HG02759 (cell line): ENCODE measurements around the gene LCN15.
"Not testable (repeated sequence)": the region's sequence is repeated elsewhere in the genome, so short reads cannot be mapped to it uniquely, and the experiment has no call there.

Source experiments
- ATAC-seq: cut with Tn5 transposase; IDR thresholded peaks from one replicate; pipeline ENCODE4 v1.9.1; 2021; ENCODE audit warnings: mild to moderate bottlenecking, moderate library complexity; ENCODE audit not compliant: unreplicated experiment

LCN15 gene

DNA sequence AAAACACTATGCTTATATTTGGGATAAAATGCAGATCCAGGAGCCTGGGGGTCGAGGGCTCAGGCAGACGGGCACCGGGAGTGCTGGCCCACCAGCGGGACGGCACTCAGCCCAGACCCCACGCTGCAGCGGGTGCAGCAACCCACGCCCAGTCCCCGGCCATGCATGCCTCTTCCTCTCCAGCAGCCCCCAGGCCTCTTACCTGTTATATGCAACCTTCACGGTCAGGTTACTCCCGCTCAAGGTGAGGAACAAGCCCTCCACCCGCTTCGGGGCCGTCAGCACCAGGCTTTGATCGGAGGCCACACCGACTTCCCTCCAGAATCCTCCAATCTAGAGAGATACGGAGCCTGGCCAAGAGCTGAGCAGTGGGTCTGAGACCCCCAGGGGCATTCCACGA, 7.5 kb downstream of the LCN15 start:
- ATAC-seq, result no peak

DNA sequence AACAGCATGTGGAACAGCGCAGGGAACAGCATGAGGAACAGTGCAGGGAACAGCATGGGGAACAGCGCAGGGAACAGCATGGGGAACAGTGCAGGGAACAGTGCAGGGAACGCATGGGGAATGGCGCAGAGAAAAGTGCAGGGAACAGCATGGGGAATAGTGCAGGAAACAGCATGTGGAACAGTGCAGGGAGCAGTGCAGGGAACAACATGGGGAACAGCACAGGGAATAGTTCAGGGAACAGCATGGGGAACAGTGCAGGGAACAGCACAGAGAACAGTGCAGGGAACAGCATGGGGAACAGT, 8.2 kb downstream of the LCN15 start:
- ATAC-seq, result no peak

DNA sequence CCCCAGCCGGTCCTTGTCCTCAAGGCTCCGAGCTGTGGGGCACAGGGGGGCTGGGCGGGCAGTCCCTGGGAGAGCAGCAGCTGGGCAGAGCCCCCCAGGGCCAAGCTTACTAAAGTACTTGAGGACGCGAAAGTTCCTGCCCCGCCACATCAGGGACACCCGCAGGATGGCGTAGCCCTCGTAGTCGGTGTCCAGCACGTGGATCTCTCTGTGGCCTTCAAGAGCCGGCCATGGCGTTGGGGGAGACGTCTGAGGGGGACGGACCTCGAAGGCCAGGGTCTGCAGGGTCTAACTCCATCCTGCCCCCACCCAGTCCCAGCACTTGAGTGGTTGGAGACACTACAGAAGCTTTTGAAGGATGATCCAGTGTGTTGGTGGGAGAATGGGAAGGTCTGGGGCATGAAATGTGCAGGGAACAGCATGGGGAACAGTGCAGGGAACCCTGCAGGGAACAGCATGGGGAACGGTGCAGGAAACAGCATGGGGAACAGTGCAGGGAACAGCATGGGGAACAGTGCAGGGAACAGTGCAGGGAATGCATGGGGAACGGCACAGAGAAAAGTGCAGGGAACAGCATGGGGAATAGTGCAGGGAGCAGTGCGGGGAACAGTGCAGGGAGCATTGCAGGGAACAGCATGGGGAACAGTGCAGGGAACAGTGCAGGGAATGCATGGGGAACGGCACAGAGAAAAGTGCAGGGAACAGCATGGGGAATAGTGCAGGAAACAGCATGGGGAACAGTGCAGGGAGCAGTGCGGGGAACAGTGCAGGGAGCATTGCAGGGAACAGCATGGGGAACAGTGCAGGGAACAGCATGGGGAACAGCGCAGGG, 8.8 kb downstream of the LCN15 start:
- not testable (repeated sequence) for ATAC-seq

DNA sequence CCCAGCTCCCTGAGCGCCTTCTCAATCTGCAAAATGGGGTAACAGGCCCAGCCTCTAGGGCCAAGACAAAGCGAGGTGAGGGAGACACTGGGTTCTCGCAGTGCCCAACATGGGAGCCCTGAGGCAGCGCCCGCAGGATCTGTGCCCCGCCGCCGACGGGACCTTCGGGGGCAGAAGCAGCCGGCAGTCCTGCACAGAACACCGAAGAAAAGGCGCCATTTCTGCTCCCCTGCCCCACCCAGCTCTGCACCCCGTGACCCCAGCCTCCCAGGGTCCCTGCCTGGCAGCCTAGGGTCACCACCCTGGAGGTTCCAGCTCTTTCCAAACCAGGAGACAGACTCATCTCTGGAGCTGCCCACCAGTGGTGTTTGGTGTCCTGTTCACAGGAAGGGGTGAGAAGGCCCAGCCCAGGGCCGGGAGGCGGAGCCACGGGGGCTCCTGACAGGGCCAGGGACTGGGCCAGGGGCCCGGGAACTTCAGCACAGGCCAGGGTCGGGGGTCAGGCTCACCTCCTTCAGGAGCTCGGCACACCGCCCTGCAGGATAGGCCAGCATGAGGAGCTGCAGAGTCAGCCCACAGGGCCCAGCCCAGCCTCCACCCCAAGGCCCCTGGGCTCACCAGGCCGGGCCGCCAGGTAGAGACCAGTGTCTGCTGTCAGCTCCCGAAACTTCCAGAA, 9.6 kb downstream of the LCN15 start:
- ATAC-seq, result no peak

DNA sequence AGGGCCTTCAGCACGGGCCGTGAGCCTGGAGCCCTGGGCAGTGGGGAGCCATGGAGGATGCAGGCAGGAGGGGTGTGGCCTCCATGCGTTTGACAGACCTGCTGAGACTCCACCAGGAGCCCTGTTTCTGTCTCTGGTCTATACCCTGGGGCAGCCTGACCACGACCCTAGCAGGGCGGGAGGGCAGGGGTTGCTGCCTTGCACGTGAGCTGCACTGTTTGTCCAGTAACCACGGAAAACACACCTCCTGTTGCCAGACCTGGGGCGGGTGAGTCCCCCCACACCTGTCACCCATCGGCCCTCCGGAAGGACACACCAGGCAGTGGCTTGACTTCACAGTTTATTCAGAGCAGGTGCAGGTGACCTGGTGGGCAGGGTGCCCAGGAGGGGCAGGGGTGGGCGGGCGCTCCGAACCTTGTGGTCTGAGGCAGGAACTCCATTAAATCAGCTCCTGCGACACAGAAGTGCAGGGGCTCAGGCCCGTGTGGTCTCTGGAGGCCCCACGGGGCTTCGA, 10.2 kb downstream of the LCN15 start:
- no peak for ATAC-seq

DNA sequence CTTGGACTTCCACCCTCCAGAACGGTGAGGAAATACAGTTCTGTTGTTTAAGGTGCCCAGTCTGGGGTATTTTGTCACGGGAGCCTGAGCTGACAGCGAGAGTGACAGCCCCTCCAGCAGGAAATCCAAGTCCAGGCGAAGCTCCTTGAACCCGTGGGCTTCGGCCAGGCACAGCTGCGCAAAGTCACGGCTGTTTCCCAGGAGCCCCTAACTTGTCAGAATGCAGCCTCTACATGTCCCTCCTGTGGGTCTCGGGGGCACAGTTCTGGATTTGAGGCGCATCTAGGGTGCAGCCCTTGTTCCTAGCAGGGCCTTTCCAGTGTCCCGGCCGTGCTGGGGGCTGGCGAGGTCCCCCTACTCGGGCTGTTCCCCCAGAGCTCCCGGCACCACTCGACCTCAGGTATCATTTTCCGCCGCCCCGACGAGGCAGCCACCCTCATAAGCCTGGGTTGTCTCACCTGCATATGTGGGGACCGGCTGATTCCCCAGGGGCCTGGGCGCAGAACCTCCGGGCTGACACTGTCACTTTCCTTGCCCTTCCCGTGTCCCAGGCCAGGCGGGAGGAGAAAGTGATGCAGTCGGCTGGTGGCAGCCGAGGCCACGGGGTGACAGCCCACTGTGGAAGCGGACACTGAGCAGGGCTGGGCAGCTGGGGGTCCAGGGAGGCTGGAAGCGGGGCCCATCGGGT, 10.8 kb downstream of the LCN15 start:
- ATAC-seq, result no peak

DNA sequence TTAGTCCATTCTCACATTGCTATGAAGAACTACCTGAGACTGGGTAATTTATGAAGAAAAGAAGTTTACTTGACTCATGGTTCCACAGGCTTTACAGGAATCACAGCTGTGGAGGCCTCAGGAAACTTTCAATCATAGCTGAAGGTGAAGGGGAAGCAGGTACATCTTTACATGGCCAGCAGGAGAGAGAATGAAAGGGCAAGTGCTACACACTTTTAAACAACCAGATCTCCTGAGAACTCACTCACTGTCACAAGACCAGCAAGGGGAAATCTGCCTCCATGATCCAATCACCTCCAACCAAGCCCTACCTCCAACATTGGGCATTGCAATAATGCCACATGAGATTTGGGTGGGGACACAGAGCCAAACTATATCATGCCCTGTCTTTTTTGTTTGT, 12.5 kb downstream of the LCN15 start:
- ATAC-seq, result no peak

DNA sequence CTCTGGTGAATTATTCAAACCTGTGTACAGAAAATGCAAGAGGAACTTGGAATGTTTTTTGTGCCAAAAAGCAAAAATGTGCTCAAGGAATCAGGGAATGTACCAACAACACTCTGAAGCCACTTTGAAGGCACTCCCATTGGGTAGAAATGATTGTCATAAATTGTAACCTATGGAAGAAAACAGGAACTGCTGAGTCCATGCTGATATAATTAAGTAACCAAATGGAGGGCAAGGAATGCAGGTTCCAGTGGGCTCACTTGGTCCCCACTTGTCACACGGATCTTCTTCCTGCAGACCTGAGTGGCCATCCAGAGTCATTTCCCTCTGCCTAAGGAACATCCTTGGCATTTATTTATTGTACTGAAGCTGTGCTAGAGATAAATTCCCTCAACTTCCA, 13.1 kb downstream of the LCN15 start:
- ATAC-seq, result no peak

DNA sequence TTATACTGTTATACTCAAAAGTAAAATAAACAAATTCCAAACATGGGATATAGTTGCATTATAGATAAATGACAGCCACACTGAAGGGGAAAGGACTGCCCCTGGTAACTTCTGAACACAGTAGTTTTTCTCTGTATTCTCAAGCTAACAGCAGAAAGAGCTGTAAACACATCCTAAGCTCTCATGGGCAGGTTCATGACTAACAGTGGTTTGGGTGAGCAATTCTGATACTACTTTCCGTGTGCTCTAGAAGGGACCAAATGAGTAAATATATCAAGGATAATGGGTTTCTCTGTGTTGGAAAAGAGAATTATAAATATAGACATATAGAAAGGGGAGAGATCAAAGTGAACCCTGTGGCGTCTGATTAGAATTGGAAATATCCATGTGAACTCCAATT, 13.8 kb downstream of the LCN15 start:
- ATAC-seq, result no peak

DNA sequence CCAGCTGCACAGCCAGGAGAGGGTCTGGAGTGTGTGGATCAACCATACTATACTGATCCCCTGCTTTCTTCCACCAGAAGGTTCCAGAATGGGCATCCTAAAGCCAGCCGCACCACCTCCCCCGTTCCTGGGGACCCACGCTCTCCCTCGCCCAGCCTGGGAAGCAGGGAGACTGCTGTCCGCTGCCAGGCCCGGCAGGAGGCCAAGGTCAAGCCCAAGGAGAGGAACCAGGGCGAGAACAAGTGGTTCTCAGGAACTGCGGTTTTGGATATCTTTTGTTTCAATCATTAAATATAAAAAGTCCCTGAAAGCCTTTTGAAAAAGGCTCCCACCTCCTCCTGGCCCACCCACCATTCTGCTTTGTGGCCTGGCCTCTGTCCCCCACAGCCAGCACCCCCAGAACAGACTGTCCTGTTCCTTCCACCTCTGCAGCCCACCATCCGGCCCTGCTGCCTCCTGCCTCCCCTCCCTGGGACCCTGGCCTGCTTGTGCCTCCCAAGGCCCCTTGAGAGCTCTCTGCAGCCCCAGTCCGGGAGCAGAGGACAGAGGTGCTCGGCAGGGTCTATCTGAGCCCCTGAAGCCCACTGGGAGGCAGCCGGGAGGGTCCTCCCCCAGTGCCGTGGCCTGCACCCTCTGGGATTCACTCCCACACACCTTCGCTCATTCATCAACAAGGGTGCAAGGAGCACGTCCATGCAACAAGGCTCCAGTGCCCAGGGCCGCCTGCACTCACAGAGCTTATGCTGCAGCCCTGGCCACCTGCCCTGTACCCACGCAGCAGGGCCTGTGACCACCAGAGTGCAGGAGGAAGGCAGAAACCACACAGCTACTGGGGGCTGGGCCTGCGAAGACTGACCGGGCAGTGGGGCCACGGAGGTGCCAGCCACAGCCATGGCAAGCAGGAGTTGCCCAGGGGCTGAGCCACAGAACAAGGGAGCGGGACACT, 15.4 kb downstream of the LCN15 start:
- no peak for ATAC-seq

DNA sequence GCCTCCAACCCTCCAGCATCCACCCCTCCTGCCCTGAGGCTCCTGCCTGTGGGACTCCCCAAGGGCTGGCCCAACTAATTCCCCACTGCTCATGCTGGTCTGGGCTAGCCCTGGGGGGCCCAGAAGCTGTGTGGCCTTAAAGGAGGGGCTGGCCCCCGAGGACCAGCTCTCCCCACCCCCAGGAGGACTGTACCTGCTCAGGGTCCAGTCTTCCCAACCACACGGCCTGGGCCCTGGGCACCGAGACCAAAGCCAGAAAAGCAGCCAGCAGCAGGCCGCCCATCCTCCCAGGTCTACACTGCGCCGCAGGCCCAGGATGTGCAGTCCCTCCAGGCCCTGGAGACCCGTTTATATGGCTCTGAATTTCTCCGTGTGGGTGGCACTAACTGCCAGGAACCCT, 16.1 kb downstream of the LCN15 start, which contains the start of gene LCN6:
TSS of gene LCN6 (minus strand) at position 325 of the 400 bp plus-strand sequence. CDS start at position 283, 42 bp downstream.
- no peak for ATAC-seq

DNA sequence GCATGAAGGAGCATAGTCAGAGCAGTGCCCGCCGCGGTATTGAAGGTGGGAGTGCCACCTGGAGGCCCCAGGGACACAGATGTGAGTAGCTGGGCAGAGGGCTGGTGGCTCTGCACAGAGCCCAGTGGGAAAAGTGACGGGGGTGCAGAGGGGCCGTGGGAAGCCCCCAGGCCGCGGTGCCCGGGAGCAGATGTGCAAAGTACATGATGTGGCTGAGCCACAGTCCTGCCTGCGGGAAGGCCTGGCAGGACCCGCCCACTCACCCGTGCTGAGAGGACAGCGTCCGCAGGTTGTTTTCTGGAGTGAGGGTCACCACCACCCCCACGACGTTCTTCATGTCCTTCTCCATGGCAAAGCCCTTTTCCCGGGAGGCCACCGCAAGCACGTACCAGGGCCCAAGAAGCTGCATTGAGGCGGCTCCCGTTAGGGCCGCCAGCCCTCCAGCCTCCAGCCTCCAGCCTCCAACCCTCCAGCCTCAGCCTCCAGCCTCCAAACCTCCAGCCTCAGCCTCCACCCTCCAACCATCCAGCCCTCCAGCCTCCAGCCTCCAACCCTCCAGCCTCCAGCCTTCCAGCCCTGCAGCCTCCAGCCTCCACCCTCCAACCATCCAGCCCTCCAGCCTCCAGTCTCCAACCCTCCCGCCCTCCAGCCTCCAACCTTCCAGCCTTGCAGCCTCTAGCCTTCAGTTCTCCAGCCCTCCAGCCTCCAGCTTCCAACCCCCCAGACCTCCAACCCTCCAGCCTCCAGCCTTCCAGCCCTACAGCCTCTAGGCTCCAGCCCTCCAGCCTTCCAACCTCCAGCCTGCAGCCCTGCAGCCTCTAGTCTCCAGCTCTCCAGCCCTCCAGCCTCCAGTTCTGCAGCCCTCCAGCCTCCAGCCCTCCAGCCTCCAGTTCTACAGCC, 16.9 kb downstream of the LCN15 start:
- no peak for ATAC-seq

DNA sequence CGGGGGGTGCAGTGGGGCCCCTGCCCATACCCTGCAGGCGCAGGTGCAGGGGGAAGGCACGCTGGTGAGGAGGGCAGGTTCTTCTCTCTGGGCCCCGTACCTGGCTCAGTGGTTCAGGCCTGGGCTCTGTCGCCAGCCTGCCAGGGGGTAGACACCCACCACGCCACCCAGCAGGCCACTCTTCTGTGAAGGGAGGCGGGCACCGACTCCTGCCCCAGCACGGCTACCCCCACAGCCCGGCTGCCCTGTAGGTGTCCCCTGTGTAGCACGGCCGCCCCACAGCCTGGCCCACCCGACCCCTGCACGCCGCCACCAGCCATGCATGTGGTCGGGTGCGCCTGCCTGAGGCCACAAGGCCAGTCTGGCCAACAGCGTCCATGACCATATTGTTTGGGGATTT, 17.7 kb downstream of the LCN15 start:
- ATAC-seq, result no peak

DNA sequence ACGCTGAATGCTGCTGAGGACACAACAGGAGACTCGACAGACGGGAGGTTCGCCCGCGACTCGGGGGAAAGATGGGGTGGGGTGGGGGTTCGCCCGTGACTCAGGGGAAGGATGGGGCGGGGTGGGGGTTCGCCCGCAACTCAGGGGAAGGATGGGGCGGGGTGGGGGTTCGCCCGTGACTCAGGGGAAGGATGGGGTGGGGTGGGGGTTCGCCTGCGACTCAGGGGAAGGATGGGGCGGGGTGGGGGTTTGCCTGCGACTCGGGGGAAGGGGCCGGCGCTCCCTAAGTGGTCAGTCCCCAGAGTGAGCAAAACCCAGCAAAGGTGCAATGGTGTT, 18.2 kb downstream of the LCN15 start:
- ATAC-seq, result no peak

DNA sequence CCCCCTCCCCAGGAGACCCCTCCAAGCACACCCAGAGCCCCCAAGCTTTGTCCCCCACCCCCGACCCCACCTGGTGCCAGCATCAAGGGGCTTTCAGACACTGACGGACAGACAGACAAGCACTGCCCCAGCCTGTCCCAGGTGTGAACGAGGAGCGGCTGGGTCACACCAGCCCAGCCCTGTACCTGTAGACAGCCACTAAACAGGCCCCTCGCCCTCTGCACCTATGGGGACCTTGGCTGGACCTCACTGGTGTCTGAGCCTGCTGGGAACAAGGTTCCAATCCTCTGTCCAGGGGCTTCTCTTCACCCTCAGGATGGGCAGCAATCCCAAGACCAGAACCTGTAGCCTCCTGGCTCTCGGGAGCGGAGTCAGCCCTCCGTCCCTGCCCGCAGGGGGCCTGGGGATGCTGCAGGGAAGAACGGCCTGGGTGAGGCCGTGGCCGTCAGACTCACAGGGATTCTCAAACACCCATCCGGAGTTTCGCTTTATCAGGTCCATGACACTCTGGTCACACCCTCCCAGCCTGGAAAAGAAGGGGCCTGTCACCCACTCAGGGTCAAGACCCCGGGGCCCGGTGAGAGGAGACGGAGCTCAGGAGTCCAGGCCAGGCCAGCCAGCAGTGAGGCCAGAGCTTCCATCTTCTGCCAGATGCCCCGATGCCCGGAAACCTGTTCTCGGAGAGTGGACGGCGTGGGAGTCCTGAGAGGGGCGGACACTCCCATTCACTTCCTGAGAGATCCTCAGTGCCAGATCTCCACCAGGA, 18.7 kb downstream of the LCN15 start:
- no peak for ATAC-seq

DNA sequence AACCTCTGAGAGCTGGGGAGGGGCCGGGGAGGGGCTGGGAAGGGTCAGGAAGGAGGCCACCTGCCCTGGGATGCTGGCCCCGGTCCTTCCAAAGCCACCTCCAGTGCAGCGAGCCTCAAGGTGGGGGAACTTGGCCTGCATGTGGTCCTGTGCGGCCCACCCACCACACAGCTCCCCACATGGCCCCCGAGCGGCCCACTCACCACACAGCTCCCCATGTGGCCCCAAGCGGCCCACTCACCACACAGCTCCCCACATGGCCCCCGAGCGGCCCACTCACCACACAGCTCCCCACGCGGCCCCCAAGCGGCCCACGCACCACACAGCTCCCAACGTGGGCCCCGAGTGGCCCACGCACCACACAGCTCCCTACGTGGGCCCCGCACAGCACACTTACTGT, 19.5 kb downstream of the LCN15 start:
- no peak for ATAC-seq

DNA sequence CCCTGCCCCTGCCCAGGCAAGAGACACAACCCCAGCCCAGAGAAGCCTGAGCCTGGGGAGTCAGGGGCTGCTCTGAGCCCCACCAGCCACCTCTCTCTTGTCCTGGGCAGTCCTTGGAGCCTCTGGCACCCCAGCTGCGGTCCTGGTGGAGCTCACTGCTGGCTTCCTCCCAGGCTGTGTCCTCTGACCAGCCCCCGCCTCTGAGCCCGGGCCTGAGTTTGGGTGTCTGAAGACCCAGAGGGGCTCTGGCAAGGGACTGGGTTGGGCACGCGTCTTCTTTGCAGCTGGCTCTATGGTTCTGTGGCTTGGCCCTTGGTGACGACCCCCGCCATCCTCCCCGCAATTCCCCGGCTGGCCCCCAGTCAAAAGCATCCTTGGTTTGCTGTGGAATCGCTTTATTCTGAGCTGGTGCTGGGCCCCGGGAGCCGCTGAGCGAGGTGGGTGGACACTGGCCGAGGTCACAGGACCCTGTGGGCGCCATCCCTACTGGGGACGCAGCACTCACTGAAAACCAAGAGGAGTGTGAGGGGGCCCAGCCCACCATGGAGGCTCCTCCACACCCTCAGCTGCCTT, 20.6 kb downstream of the LCN15 start:
- no peak for ATAC-seq

DNA sequence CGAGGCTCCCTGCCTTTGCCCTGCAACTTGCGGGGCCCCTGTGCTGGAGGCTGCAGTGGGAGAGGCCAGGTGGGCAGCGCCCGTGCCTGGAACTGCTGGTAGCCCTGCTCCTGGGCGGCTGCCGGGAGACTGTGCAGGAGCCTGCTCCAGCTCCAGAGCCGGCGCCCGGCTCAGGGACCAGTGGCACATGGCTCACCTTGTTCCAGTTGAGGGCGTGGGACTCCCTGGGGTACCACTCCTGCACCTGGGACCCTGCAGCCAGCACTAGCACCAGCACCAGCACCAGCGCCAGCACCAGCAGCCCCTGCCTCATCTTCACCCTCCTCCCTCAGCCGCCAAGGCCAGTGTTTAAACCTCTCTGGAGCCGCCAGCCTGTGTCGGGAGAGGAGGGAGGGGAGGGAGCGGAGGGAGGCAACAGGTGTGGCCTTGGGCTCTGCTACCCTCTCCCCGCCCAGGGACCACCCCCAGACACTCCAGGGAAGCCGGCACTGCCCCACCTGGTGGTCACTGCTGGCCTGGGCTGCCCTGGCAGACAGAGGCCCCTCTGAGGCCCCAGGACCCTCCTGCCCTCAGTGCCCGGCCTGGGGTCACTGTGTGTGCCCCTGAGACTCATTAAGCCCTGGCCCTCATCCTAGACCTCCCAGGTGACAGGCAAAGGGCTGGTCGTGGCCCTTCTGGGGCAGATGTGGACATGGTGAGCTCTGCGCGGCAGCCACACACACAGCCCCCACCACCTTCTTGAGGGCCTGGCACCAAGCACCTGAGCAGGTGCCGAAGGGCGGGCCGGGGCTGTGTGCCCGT, 21.5 kb downstream of the LCN15 start, which contains the start of gene LCN10:
TSS of gene LCN10 (minus strand) at position 350 of the 801 bp plus-strand sequence. CDS start at position 313, 37 bp downstream.
- no peak for ATAC-seq
